ENCODE measurements around the gene TBR1.

Gene TBR1

DNA sequence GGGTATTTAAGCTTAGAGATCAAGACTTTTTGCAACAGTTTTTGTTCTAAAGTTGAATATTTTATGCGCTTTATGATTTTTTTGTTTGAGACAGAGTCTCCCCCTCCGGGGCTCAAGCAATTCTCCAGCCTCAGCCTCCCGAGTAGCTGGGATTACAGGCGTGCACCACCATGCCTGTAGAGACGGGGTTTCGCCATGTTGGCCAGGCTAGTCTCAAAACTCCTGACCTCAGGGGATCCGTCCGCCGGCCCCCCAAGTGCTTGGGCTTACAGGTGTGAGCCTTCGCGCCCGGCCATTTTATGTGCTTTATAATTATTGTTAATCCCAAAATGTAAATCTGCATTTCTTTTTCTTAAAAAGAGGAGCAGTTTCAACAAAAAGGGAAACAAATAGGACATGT, 29.0 kb downstream of the TBR1 start:
- TF ChIP-seq, protein P1, sequence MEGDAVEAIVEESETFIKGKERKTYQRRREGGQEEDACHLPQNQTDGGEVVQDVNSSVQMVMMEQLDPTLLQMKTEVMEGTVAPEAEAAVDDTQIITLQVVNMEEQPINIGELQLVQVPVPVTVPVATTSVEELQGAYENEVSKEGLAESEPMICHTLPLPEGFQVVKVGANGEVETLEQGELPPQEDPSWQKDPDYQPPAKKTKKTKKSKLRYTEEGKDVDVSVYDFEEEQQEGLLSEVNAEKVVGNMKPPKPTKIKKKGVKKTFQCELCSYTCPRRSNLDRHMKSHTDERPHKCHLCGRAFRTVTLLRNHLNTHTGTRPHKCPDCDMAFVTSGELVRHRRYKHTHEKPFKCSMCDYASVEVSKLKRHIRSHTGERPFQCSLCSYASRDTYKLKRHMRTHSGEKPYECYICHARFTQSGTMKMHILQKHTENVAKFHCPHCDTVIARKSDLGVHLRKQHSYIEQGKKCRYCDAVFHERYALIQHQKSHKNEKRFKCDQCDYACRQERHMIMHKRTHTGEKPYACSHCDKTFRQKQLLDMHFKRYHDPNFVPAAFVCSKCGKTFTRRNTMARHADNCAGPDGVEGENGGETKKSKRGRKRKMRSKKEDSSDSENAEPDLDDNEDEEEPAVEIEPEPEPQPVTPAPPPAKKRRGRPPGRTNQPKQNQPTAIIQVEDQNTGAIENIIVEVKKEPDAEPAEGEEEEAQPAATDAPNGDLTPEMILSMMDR (IDR thresholded peaks at IDR 0.05; ENCODE audit: low read depth, low read length, missing control alignments), result no peak
- no peak overlapping the region for H3K4me3 ChIP-seq (replicated peaks; ENCODE audit: low read depth, low read length)
- no peak for DNase-seq (ENCODE audit: extremely low read depth, low read depth)

DNA sequence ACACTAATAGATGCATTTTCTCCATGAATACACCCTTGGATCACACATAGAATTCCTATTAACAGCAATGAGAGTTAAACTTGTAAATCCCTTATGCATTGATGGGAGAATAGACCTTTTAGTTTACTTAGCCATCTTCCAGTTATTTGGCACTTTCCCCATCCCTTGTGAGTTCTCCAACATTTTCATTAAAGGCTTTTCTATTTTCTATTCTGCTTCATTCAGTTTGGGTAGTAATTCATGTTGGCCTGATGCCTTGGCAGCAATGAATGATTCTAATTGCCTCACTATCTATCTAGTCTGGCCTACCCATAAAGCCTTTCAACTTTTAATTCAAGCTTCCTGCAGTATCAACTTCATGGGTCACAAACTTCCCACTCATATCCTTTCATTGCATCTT, 32.3 kb downstream of the TBR1 start:
- TF ChIP-seq, protein P1 (IDR thresholded peaks at IDR 0.05; ENCODE audit: low read depth, low read length, missing control alignments), result no peak
- H3K4me3 ChIP-seq (replicated peaks; ENCODE audit: low read depth, low read length), result no peak overlapping the region
- DNase-seq (ENCODE audit: extremely low read depth, low read depth), result no peak

DNA sequence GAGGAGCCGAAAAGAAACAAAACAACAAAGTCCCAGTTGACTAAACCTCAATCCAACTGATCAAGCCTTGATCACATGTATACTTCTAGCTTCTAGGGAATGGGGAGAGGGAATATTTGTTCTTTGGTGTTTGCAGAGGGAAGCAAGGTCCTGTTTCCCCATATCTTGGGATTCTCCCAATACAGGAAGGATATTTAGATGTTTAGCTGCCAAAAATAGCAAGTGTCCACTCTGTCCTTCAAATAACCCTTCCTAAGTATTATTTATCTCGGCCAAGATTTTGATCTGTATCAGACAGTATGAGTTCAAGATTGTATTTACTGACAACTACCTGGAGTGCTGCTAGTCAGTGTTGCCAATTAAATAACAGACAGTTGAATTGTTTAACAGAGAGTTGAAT, 55.5 kb downstream of the TBR1 start:
- TF ChIP-seq, protein P1 (IDR thresholded peaks at IDR 0.05; ENCODE audit: low read depth, low read length, missing control alignments), result no peak
- no peak for DNase-seq (ENCODE audit: extremely low read depth, low read depth)
- H3K4me3 ChIP-seq (replicated peaks; ENCODE audit: low read depth, low read length), result no peak overlapping the region

- no peak overlapping the region for H3K4me3 ChIP-seq (replicated peaks; ENCODE audit: low read depth, low read length)
- TF ChIP-seq, protein P1 (IDR thresholded peaks at IDR 0.05; ENCODE audit: low read depth, low read length, missing control alignments), result no peak
- DNase-seq (ENCODE audit: extremely low read depth, low read depth), result no peak
These were observed 58.8 kb downstream of the TBR1 start for GRCh38 chr2:161474920-161475319.

All from HFF-Myc (cell line).